Activated CD4-positive, alpha-beta T cell treated with anti-CD3 and anti-CD28 coated beads, Interleukin-2, amount 50 U/mL, for 4 hours (primary cell): Measurements from ENCODE around the gene RUNDC3A.
"Not testable (repeated sequence)": the region's sequence is repeated elsewhere in the genome, so short reads cannot be mapped to it uniquely, and the experiment has no call there.

ENCODE experiments used
- DNase-seq, 2 experiments: peaks; one replicate each; pipeline ENCODE4 v3.0.0-alpha.2; 2020

RUNDC3A gene

GRCh38 chr17:44361292-44362260 is 53.2 kb downstream of the RUNDC3A start:
- DNase-seq: no peak

GRCh38 chr17:44362459-44362948 is 54.1 kb downstream of the RUNDC3A start:
- DNase-seq: no peak

DNA sequence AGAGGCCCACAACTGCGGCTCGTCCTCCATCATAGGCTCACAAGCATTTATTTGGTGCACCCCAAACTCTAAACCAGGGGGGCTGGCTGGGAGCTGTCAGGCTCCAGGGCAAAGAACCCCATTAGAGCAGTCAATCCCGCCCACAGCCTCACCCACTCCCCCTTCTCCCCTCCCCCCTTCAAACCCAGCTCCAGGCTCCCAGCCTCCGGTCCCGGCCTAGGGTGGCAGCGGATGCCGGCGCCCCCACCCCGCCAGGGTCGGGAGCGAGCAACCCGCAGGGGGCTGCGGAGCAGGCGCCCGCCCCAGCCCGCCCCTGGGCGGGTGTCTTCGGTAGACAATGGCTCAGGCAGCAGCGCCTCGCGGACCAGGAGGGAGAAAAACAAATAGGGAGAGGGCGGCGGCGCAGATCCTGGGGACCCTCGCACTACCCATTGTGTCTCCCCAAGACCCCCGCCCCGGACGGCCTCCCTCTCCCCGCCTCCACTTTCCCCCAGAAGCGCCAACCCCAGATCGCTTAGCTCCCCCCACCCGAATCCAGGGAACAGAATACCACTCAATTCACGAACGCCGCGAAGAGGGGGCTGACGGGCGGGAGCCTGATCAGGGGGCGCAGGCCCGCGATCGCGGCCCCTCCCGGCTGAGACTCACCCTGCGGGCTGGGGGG is 54.7 kb downstream of the RUNDC3A start:
- DNase-seq: no peak

GRCh38 chr17:44363613-44364159 is 55.3 kb downstream of the RUNDC3A start, which contains the start of gene FAM171A2:
FAM171A2 (minus strand) TSS chr17:44363853; CDS start chr17:44363714, 139 bp downstream.
- peak; percentile 51 to 52 for DNase-seq

GRCh38 chr17:44365051-44365450 is 56.6 kb downstream of the RUNDC3A start:
- not testable (repeated sequence) for DNase-seq

DNA sequence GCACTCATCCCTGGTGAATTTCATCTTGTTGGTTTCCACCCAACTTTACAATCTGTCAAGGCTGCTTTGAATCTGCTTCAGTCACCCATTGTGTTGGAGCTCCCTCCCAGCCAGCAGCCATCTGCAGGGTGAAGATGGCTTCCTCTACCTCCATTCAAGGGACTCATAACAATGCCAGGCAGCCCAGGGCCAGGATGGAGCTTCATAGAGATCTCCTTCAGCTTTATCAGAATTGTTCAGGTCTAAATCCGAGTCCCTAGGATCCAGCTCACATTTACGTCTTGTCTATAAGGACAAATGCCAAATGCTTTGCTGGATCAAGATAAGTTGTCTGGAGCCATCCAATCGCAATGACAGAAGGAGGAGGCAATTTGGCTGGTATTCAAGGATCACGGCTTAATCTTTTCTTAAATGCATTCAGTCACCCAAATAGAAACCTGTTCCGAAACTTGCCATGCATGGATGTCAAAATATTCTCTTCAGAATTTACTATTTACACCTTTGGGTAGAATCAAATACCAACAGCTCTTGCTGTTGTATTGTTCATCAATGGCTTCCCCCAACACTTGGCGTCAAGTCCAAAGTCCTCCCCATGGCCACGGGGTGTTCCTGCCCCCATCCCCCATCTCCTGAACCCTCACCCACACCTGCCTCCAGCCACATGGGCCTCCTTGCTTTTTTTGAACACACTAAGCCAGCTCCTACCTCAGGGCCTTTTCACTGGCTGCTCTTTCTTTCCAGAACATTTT is 59.0 kb downstream of the RUNDC3A start:
- no peak for DNase-seq
